HCT116 (cell line): ENCODE data around the gene HNRNPA2B1. TPM values are rescaled to one million over a fixed set of nuclear protein-coding genes. Genes with fewer than 3 reads are reported as not detected.
"Not testable (repeated sequence)": the region's sequence is repeated elsewhere in the genome, so short reads cannot be mapped to it uniquely, and the experiment has no call there.

Experiments
- ATAC-seq: fragments of 200-7000 bp; cut with Tn5 transposase; 2 replicates; pipeline ENCODE4 v1.9.1; 2020; ENCODE audit warnings: mild to moderate bottlenecking, moderate library complexity
- BruUV-seq: library from RNA; stranded (reverse); fragments of 400-500 nt; replicated peaks from 2 replicates; lab custom pipeline; 2021; lab: Mats Ljungman, UMichigan
- CTCF ChIA-PET: fragments of 300-600 bp; sonication (Branson Sonifier 250); formaldehyde crosslinking; loops from one replicate; lab custom pipeline; 2021; ENCODE audit warnings: antibody characterized with exemption; lab: Charles Lee
- POLR2A ChIA-PET: fragments of 300-600, 350-600 bp; sonication (Branson Sonifier 250); formaldehyde crosslinking; loops from one replicate; lab custom pipeline; 2021; ENCODE audit warnings: antibody characterized with exemption; lab: Charles Lee
- RAD21 ChIA-PET, 2 experiments: fragments of 300-600 bp; sonication (Branson Sonifier 250); formaldehyde crosslinking; loops; one replicate each; lab custom pipeline; 2023; ENCODE audit warnings: low total read pairs in 2 of 2; ENCODE audit not compliant: uncharacterized antibody in 2 of 2, unreplicated experiment in 2 of 2, low non-redundant PET in 1 of 2; lab: Charles Lee
- DNase-seq: peaks from one replicate; pipeline ENCODE4 v3.0.0-alpha.2; 2010; ENCODE audit warnings: low read depth, low spot score
- H2AFZ ChIP-seq: fragments of 200-600 bp; shearing (Covaris generic), sonication (generic); 2 replicates; pipeline ENCODE4 v1.6.1; 2017; ENCODE audit warnings: low read depth, mixed run types, mixed read lengths, antibody characterized with exemption, low read length; ENCODE audit not compliant: poor library complexity, severe bottlenecking
- H3K27ac ChIP-seq: 2 replicates; pipeline ENCODE4 v1.5.1; 2012; ENCODE audit warnings: low read depth, low read length
- H3K27me3 ChIP-seq: fragments of 200-600 bp; sonication (generic); 2 replicates; pipeline ENCODE4 v1.6.1; 2016; ENCODE audit warnings: mixed run types, low read length, mixed read lengths; ENCODE audit not compliant: insufficient read depth
- H3K36me3 ChIP-seq, 2 experiments: fragments of 200-500 bp in 1 of 2; fragments of 200-600 bp in 1 of 2; sonication (Bioruptor generic) in 1 of 2; sonication (generic) in 1 of 2; 2 replicates each; pipeline versions ENCODE4 v1.5.1 to v1.6.1; 2014 to 2016; ENCODE audit warnings: low read length in 2 of 2, inconsistent platforms in 1 of 2, mixed read lengths in 1 of 2, mixed run types in 1 of 2; ENCODE audit not compliant: insufficient read depth in 2 of 2, control insufficient read depth in 1 of 2
- H3K4me1 ChIP-seq, 2 experiments: fragments of 200-600 bp in 1 of 2; sonication (generic) in 1 of 2; 2 replicates each; pipeline versions ENCODE4 v1.5.1 to v1.6.1; 2012 to 2017; ENCODE audit warnings: low read length in 2 of 2, inconsistent platforms in 1 of 2, mild to moderate bottlenecking in 1 of 2, mixed read lengths in 1 of 2, mixed run types in 1 of 2, moderate library complexity in 1 of 2; ENCODE audit not compliant: insufficient read depth in 2 of 2, control insufficient read depth in 1 of 2
- H3K4me2 ChIP-seq: fragments of 200-600 bp; sonication (generic); 2 replicates; pipeline ENCODE4 v1.6.1; 2017; ENCODE audit warnings: mixed run types, low read length, mixed read lengths
- H3K4me3 ChIP-seq, 2 experiments: fragments of 200-600 bp in 1 of 2; sonication (generic) in 1 of 2; replicated peaks in 1 of 2; 2 replicates each; pipeline ENCODE4 v1.5.1; 2011 to 2016; ENCODE audit warnings: low read length in 2 of 2, control low read depth in 1 of 2, low read depth in 1 of 2, mild to moderate bottlenecking in 1 of 2, mixed read lengths in 1 of 2, mixed run types in 1 of 2
- H3K79me2 ChIP-seq: fragments of 200-600 bp; sonication (generic); 2 replicates; pipeline ENCODE4 v1.6.1; 2017; ENCODE audit warnings: mild to moderate bottlenecking, mixed run types, low read length, moderate library complexity, mixed read lengths; ENCODE audit not compliant: insufficient read depth
- H3K9ac ChIP-seq: fragments of 200-600 bp; sonication (generic); 2 replicates; pipeline ENCODE4 v1.6.1; 2016; ENCODE audit warnings: low read length, mixed read lengths
- H3K9me2 ChIP-seq: fragments of 200-600 bp; sonication (generic), shearing (Covaris generic); 2 replicates; pipeline ENCODE4 v1.6.1; 2017; ENCODE audit warnings: mixed run types, mild to moderate bottlenecking, moderate library complexity; ENCODE audit not compliant: insufficient read depth
- H3K9me3 ChIP-seq, 2 experiments: fragments of 200-500 bp in 1 of 2; fragments of 200-600 bp in 1 of 2; sonication (Bioruptor generic) in 1 of 2; sonication (generic) in 1 of 2; 2 replicates each; pipeline ENCODE4 v1.6.1; 2014 to 2017; ENCODE audit warnings: low read length in 2 of 2, mixed read lengths in 2 of 2, inconsistent platforms in 1 of 2, low read depth in 1 of 2, mild to moderate bottlenecking in 1 of 2, mixed run types in 1 of 2, moderate library complexity in 1 of 2; ENCODE audit not compliant: control insufficient read depth in 1 of 2, insufficient read depth in 1 of 2
- H4K20me1 ChIP-seq: fragments of 200-600 bp; sonication (generic), shearing (Covaris generic); 2 replicates; pipeline ENCODE4 v1.6.1; 2017; ENCODE audit warnings: mixed run types, mild to moderate bottlenecking, moderate library complexity; ENCODE audit not compliant: insufficient read depth
- intact Hi-C: fragments of 100-400 bp; cut with micrococcal nuclease; formaldehyde crosslinking; loops from 2 replicates; pipeline ENCODE4 v1.10.0; 2022
- total RNA-seq: library from RNA; stranded (reverse); gene quantifications from one replicate; pipeline ENCODE4 v1.2.1, GENCODE V29; 2021; ENCODE audit not compliant: unreplicated experiment

Gene HNRNPA2B1
- total RNA-seq, 1 experiment from 2014 or later = 870 TPM

DNA sequence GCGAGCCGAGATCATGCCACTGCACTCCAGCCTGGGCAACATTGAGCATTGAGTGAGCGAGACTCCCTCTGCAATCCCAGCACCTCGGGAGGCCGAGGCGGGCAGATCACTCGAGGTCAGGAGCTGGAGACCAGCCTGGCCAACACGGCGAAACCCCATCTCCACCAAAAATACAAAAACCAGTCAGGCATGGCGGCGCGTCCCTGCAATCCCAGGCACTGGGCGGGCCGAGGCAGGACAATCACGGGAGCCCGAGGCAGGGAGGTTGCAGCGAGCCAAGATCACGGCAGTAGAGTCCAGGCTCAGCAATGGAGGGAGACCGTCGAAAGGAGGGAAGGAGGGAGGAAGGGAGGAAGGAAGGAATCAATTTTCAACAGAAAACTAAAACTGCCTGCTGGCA lies 23.3 kb downstream of the HNRNPA2B1 start:
- H3K9me3 ChIP-seq, H4K20me1 ChIP-seq, CTCF ChIA-PET, H3K36me3 ChIP-seq, H3K4me3 ChIP-seq, BruUV-seq, H3K9me2 ChIP-seq, H3K4me2 ChIP-seq, H3K27ac ChIP-seq, H3K9ac ChIP-seq, H3K27me3 ChIP-seq, ATAC-seq, POLR2A ChIA-PET, RAD21 ChIA-PET, H2AFZ ChIP-seq, H3K4me1 ChIP-seq, intact Hi-C loops, H3K79me2 ChIP-seq, DNase-seq: not testable (repeated sequence)

DNA sequence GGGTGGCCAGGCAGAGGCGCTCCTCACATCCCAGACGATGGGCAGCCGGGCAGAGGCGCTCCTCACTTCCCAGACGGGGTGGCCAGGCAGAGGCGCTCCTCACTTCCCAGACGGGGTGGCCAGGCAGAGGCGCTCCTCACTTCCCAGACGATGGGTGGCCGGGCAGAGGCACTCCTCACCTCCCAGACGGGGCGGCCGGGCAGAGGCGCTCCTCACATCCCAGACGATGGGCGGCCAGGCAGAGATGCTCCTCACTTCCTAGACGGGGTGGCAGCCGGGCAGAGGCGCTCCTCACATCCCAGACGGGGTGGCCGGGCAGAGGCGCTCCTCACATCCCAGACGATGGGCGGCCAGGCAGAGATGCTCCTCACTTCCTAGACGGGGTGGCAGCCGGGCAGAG lies 23.9 kb downstream of the HNRNPA2B1 start:
- intact Hi-C loops, POLR2A ChIA-PET, H3K9me3 ChIP-seq, H3K9me2 ChIP-seq, BruUV-seq, RAD21 ChIA-PET, DNase-seq, H3K9ac ChIP-seq, H3K4me1 ChIP-seq, H3K79me2 ChIP-seq, ATAC-seq, H3K4me2 ChIP-seq, H3K4me3 ChIP-seq, CTCF ChIA-PET, H3K27ac ChIP-seq, H4K20me1 ChIP-seq, H3K36me3 ChIP-seq, H2AFZ ChIP-seq, H3K27me3 ChIP-seq: not testable (repeated sequence)

DNA sequence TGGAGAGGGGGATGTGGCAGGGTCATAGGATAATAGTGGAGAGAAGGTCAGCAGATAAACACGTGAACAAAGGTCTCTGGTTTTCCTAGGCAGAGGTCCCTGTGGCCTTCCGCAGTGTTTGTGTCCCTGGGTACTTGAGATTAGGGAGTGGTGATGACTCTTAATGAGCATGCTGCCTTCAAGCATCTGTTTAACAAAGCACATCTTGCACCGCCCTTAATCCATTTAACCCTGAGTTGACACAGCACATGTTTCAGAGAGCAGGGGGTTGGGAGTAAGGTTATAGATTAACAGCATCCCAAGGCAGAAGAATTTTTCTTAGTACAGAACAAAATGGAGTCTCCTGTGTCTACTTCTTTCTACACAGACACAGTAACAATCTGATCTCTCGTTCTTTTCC lies 24.6 kb downstream of the HNRNPA2B1 start:
- H3K27ac ChIP-seq, BruUV-seq, DNase-seq, intact Hi-C loops, POLR2A ChIA-PET, H3K36me3 ChIP-seq, H2AFZ ChIP-seq, H3K9me3 ChIP-seq, RAD21 ChIA-PET, H3K4me1 ChIP-seq, H3K27me3 ChIP-seq, CTCF ChIA-PET, ATAC-seq, H3K4me2 ChIP-seq, H3K9me2 ChIP-seq, H4K20me1 ChIP-seq, H3K79me2 ChIP-seq, H3K9ac ChIP-seq, H3K4me3 ChIP-seq: not testable (repeated sequence)
